CD4-positive, alpha-beta T cell (primary cell): Measurements from ENCODE around the gene ZNF19. TPM values are rescaled to one million over a fixed set of nuclear protein-coding genes. Genes with fewer than 3 reads are reported as not detected.

ENCODE experiments used
- ATAC-seq: fragments of 200-7000 bp; cut with Tn5 transposase; one replicate; pipeline ENCODE4 v1.10.0; 2022; ENCODE audit warnings: mild to moderate bottlenecking; ENCODE audit not compliant: poor library complexity
- CTCF ChIA-PET: fragments of 350-600 bp; sonication (Branson Sonifier 250); formaldehyde crosslinking; loops from one replicate; lab custom pipeline; 2021; ENCODE audit warnings: antibody characterized with exemption, inconsistent platforms; lab: Charles Lee
- POLR2A ChIA-PET: fragments of 350-600 bp; sonication (Branson Sonifier 250); formaldehyde crosslinking; loops from one replicate; lab custom pipeline; 2021; ENCODE audit warnings: antibody characterized with exemption, inconsistent platforms; lab: Charles Lee
- DNase-seq, 14 experiments: peaks; one replicate each; pipeline ENCODE4 v3.0.0-alpha.2; 2013 to 2020; ENCODE audit warnings: mixed read lengths in 2 of 14
- H3K27ac ChIP-seq, 2 donors: one replicate each; pipeline versions ENCODE4 v1.5.1 to v1.7.0; 2013; ENCODE audit warnings: low read length in 2 of 2, low read depth in 1 of 2, mild to moderate bottlenecking in 1 of 2
- H3K27me3 ChIP-seq, 2 experiments: 1 replicate in 1 of 2; 2 replicates in 1 of 2; pipeline versions ENCODE4 v1.6.1 to v1.7.0; 2013; ENCODE audit warnings: low read length in 2 of 2, control low read depth in 1 of 2, mild to moderate bottlenecking in 1 of 2, moderate library complexity in 1 of 2; ENCODE audit not compliant: insufficient read depth in 2 of 2, control insufficient read depth in 1 of 2
- H3K36me3 ChIP-seq: one replicate; pipeline ENCODE4 v1.6.1; 2013; ENCODE audit warnings: low read length, control low read depth; ENCODE audit not compliant: insufficient read depth
- H3K4me1 ChIP-seq: one replicate; pipeline ENCODE4 v1.6.1; 2013; ENCODE audit warnings: low read length, control low read depth; ENCODE audit not compliant: insufficient read depth
- H3K4me3 ChIP-seq: one replicate; pipeline ENCODE4 v1.5.1; 2013; ENCODE audit warnings: mild to moderate bottlenecking, low read length, moderate library complexity
- H3K9me3 ChIP-seq, 2 experiments: 1 replicate in 1 of 2; 2 replicates in 1 of 2; pipeline versions ENCODE4 v1.6.1 to v1.7.0; 2013; ENCODE audit warnings: low read length in 2 of 2, mild to moderate bottlenecking in 2 of 2, control low read depth in 1 of 2, moderate library complexity in 1 of 2; ENCODE audit not compliant: control insufficient read depth in 1 of 2, insufficient read depth in 1 of 2
- H3K27ac Mint-ChIP-seq: one replicate; pipeline ENCODE4 v1.8.0; 2020; ENCODE audit warnings: mixed read lengths
- H3K27me3 Mint-ChIP-seq: one replicate; pipeline ENCODE4 v1.8.0; 2021; ENCODE audit warnings: mixed read lengths
- H3K36me3 Mint-ChIP-seq: one replicate; pipeline ENCODE4 v1.8.0; 2021; ENCODE audit warnings: low read depth, mixed read lengths
- H3K4me1 Mint-ChIP-seq: one replicate; pipeline ENCODE4 v1.8.0; 2021; ENCODE audit warnings: low read depth, mixed read lengths
- H3K4me3 Mint-ChIP-seq: one replicate; pipeline ENCODE4 v1.8.0; 2020; ENCODE audit warnings: mild to moderate bottlenecking, mixed read lengths
- H3K9me3 Mint-ChIP-seq: one replicate; pipeline ENCODE4 v1.8.0; 2020; ENCODE audit warnings: mixed read lengths
- intact Hi-C, 2 experiments: fragments of 100-400 bp; cut with DNase I in 1 of 2; cut with micrococcal nuclease in 1 of 2; formaldehyde crosslinking; loops; one replicate each; pipeline versions ENCODE4 v1.15.1 to v1.9.0; 2023 to 2025; cut with DNase I, micrococcal nuclease
- total RNA-seq, 174 experiments: library from RNA in 2 of 174; stranded (reverse) in 2 of 174; gene quantifications; one replicate each; pipeline ENCODE4 v1.2.3 and lab custom pipeline; 2021 to 2026
- TF ChIP-seq, protein P1 (sequence below): fragments of 200-600 bp; IDR thresholded peaks from one replicate; pipeline ENCODE4 v1.8.0; 2022; ENCODE audit warnings: antibody characterized with exemption, mild to moderate bottlenecking

Gene ZNF19
- total RNA-seq, 2 experiments from 2014 or later = 4.6 to 6.4 TPM

DNA sequence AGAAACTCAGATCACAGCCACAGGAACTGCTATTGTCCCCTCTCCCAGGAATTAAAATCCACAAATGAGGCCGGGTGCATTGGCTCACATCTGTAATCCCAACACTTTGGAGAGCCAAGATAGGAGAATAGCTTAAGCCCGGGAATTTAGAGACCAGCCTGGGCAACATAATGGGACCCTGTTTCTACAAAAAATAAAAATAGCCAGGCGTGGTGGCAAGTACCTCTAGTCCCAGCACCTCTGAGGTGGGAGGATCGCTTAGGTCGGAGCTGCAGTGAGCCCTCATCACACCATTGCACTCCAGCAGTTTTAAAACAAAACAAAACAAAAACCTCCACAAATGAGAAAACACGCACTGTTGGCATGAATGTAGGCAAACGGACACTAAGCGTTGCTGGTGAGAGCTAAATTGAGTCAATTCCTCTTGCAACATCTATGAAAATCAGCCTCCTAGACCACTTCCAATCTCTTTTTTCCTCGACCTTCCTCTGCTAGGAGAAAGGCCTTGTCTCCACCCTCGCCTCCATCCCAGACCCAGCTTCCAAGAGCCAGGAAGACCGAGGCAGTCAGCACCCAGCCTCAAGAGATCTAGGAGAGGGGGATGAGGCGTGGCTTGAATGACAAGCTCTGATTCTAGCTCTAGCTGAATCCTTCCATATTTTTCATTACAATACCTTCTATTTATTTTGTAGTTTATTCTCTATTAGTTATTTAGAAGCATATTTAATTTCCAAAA, 62.1 kb downstream of the ZNF19 start:
- no peak overlapping the region for H3K27ac ChIP-seq
- H3K9me3 ChIP-seq = peaks cover 0 to 8% of the 10 kb centered on the region in 2 experiments
- no peaks in the 10 kb centered on the region for H3K4me1 ChIP-seq
- H3K27me3 Mint-ChIP-seq = peaks cover 63% of the 10 kb centered on the region
- peak overlapping the region; percentile 45 for H3K4me3 ChIP-seq
- ATAC-seq = no peak
- H3K36me3 ChIP-seq = no peaks in the 10 kb centered on the region
- peaks cover 11 to 42% of the 10 kb centered on the region in 2 experiments for H3K27me3 ChIP-seq
- no peak overlapping the region for H3K27ac Mint-ChIP-seq
- POLR2A ChIA-PET = no interaction called here
- TF ChIP-seq, protein P1, sequence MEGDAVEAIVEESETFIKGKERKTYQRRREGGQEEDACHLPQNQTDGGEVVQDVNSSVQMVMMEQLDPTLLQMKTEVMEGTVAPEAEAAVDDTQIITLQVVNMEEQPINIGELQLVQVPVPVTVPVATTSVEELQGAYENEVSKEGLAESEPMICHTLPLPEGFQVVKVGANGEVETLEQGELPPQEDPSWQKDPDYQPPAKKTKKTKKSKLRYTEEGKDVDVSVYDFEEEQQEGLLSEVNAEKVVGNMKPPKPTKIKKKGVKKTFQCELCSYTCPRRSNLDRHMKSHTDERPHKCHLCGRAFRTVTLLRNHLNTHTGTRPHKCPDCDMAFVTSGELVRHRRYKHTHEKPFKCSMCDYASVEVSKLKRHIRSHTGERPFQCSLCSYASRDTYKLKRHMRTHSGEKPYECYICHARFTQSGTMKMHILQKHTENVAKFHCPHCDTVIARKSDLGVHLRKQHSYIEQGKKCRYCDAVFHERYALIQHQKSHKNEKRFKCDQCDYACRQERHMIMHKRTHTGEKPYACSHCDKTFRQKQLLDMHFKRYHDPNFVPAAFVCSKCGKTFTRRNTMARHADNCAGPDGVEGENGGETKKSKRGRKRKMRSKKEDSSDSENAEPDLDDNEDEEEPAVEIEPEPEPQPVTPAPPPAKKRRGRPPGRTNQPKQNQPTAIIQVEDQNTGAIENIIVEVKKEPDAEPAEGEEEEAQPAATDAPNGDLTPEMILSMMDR = no peak
- DNase-seq = no peak
- H3K36me3 Mint-ChIP-seq = no peaks in the 10 kb centered on the region
- H3K4me3 Mint-ChIP-seq = no peak overlapping the region
- intact Hi-C loops = no loop called here
- no peaks in the 10 kb centered on the region for H3K9me3 Mint-ChIP-seq
- CTCF ChIA-PET = no interaction called here
- H3K4me1 Mint-ChIP-seq = no peaks in the 10 kb centered on the region

DNA sequence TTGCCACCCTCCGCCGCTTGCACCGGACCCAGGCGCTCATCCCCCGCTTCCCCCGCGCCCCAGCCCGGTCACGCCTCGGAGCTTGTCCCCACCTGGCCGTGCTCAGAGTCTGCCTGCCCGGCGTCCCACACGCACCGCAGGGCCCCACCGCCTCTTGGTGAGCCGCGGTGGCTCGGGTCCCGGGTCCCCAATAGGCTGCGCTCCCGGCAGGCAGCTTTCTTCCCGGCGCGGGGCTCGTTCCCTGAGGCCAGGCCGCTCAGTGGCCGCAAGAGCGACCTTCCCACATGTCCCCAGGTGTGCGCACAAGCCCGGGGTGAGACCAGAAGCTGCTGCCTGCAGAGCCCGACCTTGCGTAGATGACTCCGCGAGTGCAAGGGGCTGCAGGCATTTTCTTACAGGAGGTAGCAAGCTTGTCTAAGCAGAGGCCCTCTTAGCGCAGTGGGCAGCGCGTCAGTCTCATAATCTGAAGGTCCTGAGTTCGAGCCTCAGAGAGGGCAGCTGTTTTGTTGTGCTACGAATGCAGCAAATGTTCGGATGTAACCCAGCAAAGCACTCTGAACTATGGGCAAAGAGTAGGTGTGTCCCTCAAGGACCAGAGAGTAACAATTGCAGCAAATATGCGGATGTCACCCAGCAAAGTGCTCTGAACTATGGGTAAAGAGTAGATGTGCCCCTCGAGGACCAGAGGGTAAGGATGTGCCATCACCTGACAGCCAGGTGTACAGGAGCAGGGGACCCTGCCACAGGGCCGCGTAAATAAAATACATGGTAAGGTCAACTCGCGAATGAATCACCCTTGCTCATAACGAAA, 62.9 kb downstream of the ZNF19 start:
- Histone ChIP-seq H3K4me3 (peak overlapping the region; percentile 45), H3K9me3 (peaks cover 0 to 8% of the 10 kb centered on the region in 2 experiments), H3K27ac (no peak overlapping the region), H3K27me3 (peaks cover 11 to 42% of the 10 kb centered on the region in 2 experiments), H3K36me3 (no peaks in the 10 kb centered on the region), H3K4me1 (no peaks in the 10 kb centered on the region)
- H3K27ac Mint-ChIP-seq = peak overlapping the region; percentile 59
- peaks cover 63% of the 10 kb centered on the region for H3K27me3 Mint-ChIP-seq
- CTCF ChIA-PET = no interaction called here
- H3K36me3 Mint-ChIP-seq = no peaks in the 10 kb centered on the region
- no peaks in the 10 kb centered on the region for H3K4me1 Mint-ChIP-seq
- POLR2A ChIA-PET = no interaction called here
- ATAC-seq (peak; percentile 70), DNase-seq (peak in 7 of 14 experiments; percentile 8 to 81 (median 23))
- intact Hi-C loops = no loop called here
- no peaks in the 10 kb centered on the region for H3K9me3 Mint-ChIP-seq
- TF ChIP-seq, protein P1 = no peak
- H3K4me3 Mint-ChIP-seq = peak overlapping the region; percentile 72

DNA sequence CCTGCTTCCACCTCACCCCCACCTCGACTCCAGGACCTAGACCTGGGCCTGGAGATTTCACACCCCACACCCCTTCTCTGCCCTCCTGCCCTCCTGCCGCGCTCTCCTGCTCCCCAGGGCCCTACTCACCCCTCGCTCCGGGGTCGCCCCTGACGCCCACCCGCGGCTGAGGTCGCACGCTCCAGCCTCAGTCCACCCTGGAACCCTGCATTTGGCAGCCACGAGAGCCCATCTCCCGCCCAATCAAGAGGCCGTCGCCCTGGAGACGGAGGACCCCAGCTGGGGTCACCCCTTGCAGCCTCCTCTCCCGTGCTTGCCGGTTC, 63.4 kb downstream of the ZNF19 start:
- no peak overlapping the region for H3K27ac ChIP-seq
- intact Hi-C loops = no loop called here
- H3K4me3 Mint-ChIP-seq = no peak overlapping the region
- DNase-seq (no peak), ATAC-seq (no peak)
- no peaks in the 10 kb centered on the region for H3K9me3 Mint-ChIP-seq
- no peaks in the 10 kb centered on the region for H3K4me1 ChIP-seq
- peak overlapping the region; percentile 45 for H3K4me3 ChIP-seq
- H3K4me1 Mint-ChIP-seq = no peaks in the 10 kb centered on the region
- H3K27me3 ChIP-seq = peaks cover 11 to 42% of the 10 kb centered on the region in 2 experiments
- no peaks in the 10 kb centered on the region for H3K36me3 Mint-ChIP-seq
- peaks cover 0 to 8% of the 10 kb centered on the region in 2 experiments for H3K9me3 ChIP-seq
- peaks cover 63% of the 10 kb centered on the region for H3K27me3 Mint-ChIP-seq
- TF ChIP-seq, protein P1 = no peak
- no peak overlapping the region for H3K27ac Mint-ChIP-seq
- CTCF ChIA-PET = no interaction called here
- POLR2A ChIA-PET = no interaction called here
- no peaks in the 10 kb centered on the region for H3K36me3 ChIP-seq
